Measurements from ENCODE around the gene ZNF48. TPM values are rescaled to one million over a fixed set of nuclear protein-coding genes. Genes with fewer than 3 reads are reported as not detected.

Gene ZNF48
- total and polyA plus RNA-seq, 2 donors (not counting 1 experiment from before 2014, with no cell fraction given), result 8.4 to 13.3 TPM

DNA sequence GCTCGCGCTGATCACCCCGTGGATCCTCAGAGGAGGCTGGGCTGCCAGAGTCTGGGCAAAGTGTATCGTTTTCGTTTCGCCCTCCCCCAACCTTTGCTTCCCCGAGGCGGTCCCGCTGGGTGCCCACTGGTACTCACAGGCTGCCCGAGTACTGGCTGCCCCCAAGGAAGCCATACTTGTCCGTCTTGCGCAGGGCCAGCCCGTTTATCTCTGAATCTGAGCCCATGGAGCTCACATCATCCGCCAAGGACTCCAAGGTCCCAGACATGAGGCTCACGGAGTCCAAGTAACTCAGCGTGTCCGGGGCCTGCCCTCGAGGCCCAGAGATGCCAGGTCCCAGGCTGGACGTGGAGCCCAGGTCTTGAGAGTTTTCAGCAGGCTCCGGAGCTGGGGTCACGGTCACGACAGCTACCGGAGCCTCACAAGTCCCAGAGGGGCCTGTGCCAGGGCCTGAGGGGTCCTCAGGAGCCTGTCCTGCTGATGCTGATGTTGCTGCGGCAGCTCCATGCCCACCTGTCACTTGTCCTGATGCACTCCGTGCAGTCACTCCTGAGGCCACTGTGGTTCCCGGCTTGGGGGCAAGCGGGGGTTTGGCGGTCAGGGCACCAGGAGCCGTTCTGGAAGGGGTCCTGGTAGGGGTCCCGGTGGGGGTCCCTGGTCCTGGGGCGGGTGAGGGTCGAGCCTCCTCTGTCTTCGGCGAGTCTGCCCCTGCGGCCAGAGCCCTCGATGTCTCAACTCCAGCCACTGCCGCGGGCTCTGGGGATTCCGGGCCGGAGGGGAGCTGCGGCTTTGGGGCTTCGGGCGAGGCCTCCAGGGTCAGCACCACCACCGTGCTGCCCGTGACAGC lies 25.9 kb upstream of the ZNF48 start:
- Mint-ChIP-seq H3K9me3 (ENCODE audit: insufficient read depth) (no peaks in the 10 kb centered on the region), H3K4me3 (peak overlapping the region; percentile 83), H3K4me1 (peaks cover 48% of the 10 kb centered on the region), H3K27ac (peak overlapping the region; percentile 67), H3K27me3 (no peaks in the 10 kb centered on the region)
- peaks cover 50% of the 10 kb centered on the region for H4K20me1 ChIP-seq (ENCODE audit: control insufficient read depth, insufficient read depth, low read length, poor library complexity, severe bottlenecking)
- no peaks in the 10 kb centered on the region for H3K9me3 ChIP-seq (ENCODE audit: control extremely low read depth in 1 of 3, control insufficient read depth in 2 of 3, insufficient read depth in 1 of 3, low read length in 2 of 3)
- H3K4me1 ChIP-seq (ENCODE audit: control insufficient read depth in 2 of 2, insufficient read depth in 2 of 2, low read length in 2 of 2), result peaks cover 25 to 35% of the 10 kb centered on the region in 2 donors
- WGBS (ENCODE audit: insufficient coverage), result 2% methylated on average over 45 of the region's 45 CpGs
- H2AFZ ChIP-seq (ENCODE audit: insufficient read depth, low read depth, low read length, poor library complexity, severe bottlenecking), result peak overlapping the region; percentile 55
- intact Hi-C loops (cut with micrococcal nuclease), result no loop called here
- ChIA-PET POLR2A (interaction anchor here (0.6 to 1.3 kb wide), 3 partner anchors 13 to 47 kb away, joined by 3 to 9 read pairs (median 4); partner anchors contain the start of gene ZNF48), CTCF (interaction anchor here (0.5 to 4.0 kb wide), 6 partner anchors 13 to 50 kb away, joined by 3 to 37 read pairs (median 4); partner anchors contain the start of genes ZNF48 and ZNF771)
- peaks cover 52% of the 10 kb centered on the region for H3K79me2 ChIP-seq (ENCODE audit: control insufficient read depth, insufficient read depth, low read length)
- DNase-seq (peak; percentile 46), ATAC-seq (ENCODE audit: low read depth) (no peak)
- peak overlapping the region; percentile 46 to 77 (median 70) for H3K4me3 ChIP-seq (ENCODE audit: control extremely low read depth in 1 of 5, extremely low read depth in 1 of 5, insufficient read depth in 1 of 5, low read depth in 2 of 5, low read length in 4 of 5)
- TF ChIP-seq EZH2 (IDR thresholded peaks at IDR 0.05; ENCODE audit: borderline replicate concordance, insufficient read depth, low read depth, low read length, poor library complexity, severe bottlenecking), result no peak
- TF ChIP-seq, protein P1, sequence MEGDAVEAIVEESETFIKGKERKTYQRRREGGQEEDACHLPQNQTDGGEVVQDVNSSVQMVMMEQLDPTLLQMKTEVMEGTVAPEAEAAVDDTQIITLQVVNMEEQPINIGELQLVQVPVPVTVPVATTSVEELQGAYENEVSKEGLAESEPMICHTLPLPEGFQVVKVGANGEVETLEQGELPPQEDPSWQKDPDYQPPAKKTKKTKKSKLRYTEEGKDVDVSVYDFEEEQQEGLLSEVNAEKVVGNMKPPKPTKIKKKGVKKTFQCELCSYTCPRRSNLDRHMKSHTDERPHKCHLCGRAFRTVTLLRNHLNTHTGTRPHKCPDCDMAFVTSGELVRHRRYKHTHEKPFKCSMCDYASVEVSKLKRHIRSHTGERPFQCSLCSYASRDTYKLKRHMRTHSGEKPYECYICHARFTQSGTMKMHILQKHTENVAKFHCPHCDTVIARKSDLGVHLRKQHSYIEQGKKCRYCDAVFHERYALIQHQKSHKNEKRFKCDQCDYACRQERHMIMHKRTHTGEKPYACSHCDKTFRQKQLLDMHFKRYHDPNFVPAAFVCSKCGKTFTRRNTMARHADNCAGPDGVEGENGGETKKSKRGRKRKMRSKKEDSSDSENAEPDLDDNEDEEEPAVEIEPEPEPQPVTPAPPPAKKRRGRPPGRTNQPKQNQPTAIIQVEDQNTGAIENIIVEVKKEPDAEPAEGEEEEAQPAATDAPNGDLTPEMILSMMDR (IDR thresholded peaks at IDR 0.05), result no peak
- peak overlapping the region; percentile 93 for H3K4me2 ChIP-seq (replicated peaks; ENCODE audit: low read depth, low read length, poor library complexity, severe bottlenecking)
- H3K27me3 ChIP-seq (replicated peaks in 1 of 4; ENCODE audit: control extremely low read depth in 1 of 4, control insufficient read depth in 3 of 4, insufficient read depth in 4 of 4, low read length in 3 of 4), result no peaks in the 10 kb centered on the region
- peak overlapping the region; percentile 15 to 65 for H3K27ac ChIP-seq (ENCODE audit: low read length in 2 of 2)
- peak overlapping the region; percentile 74 for H3K9ac ChIP-seq (ENCODE audit: low read length)
- H3K36me3 ChIP-seq (replicated peaks in 1 of 2; ENCODE audit: control extremely low read depth in 1 of 2, control insufficient read depth in 1 of 2, extremely low read depth in 1 of 2, insufficient read depth in 2 of 2, low read length in 1 of 2), result peaks cover 0 to 16% of the 10 kb centered on the region in 2 experiments
